Measurements from ENCODE around the gene TTC7B.

Gene TTC7B

DNA sequence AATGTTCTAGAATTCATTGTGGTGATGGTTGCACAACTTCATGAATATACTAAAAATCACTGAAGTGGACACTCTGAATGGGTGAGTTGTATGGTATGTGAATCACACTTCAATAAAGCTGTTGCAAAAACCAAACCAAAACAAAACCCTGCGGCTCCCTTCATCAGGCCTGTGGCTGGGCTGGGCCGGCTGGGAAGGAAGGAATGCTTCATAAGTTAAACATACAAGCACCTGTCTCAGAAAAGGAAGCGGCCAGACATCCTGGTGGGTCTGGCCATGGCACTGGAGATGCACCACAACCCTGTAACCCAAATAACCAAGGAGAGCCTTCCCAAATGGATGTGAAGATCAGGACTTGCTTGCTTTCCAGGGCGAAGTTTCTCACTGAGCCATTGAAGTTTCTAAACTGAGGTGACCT, 34.9 kb downstream of the TTC7B start:
- no peak for TF ChIP-seq GATA3 (IDR thresholded peaks at IDR 0.05; ENCODE audit: low read depth, low read length)
- TF ChIP-seq GATA2 (IDR thresholded peaks at IDR 0.05; ENCODE audit: low read depth, low read length): no peak

DNA sequence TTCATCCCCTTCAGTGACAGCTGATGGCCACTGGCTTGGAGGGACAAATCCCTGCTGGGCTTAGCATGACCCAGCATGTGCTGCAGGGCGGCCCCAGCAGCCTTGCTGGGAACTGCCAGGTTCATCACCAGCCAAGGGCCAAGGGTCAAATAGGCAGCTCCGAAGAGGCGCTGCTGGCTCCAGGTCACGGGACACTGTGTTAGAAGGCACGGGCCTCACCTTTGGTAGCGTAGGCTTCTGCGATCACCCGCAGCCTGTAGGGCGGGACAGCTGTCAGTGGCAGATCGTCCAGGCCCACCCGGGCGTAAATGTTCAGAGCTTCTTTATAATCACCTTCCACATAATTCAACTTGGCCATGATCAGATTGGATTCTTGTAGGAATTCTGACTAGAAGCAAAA, 35.7 kb downstream of the TTC7B start:
- TF ChIP-seq GATA2 (IDR thresholded peaks at IDR 0.05; ENCODE audit: low read depth, low read length) (no peak), GATA3 (IDR thresholded peaks at IDR 0.05; ENCODE audit: low read depth, low read length) (no peak)

DNA sequence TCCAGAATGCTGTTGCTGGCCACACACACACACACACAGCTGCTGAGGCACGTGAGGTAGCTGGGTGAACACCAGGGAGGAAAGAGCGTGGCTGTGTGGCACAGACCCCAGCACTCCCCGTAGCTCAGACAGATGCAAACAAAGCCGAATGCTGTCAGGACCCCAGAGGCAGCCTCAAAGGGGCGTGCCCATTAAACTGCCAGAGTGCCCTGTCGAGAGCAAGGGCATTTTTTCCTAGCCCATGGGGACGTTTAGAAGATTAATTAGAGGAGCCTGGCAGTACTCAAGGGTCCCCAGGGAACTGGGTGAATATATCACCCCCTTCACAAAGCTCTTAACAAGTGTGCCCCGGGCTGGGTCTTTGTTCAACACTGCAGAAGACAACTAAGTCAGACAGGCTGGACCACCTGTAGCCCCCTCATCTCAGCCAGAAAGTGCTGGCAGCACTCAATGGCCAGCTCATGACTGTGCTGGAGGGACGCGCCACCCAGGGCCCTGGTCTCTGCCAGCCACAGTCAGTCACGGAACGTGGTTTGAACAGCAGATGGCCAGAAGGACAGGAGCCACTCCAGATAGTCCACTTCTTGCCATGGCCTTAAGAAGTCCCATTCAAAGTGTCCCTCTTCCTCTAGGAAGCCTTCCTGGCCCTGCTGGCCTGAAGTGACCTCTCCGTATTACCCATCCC, 37.5 kb downstream of the TTC7B start:
- TF ChIP-seq GATA3 (IDR thresholded peaks at IDR 0.05; ENCODE audit: low read depth, low read length) (no peak), GATA2 (IDR thresholded peaks at IDR 0.05; ENCODE audit: low read depth, low read length) (no peak)

DNA sequence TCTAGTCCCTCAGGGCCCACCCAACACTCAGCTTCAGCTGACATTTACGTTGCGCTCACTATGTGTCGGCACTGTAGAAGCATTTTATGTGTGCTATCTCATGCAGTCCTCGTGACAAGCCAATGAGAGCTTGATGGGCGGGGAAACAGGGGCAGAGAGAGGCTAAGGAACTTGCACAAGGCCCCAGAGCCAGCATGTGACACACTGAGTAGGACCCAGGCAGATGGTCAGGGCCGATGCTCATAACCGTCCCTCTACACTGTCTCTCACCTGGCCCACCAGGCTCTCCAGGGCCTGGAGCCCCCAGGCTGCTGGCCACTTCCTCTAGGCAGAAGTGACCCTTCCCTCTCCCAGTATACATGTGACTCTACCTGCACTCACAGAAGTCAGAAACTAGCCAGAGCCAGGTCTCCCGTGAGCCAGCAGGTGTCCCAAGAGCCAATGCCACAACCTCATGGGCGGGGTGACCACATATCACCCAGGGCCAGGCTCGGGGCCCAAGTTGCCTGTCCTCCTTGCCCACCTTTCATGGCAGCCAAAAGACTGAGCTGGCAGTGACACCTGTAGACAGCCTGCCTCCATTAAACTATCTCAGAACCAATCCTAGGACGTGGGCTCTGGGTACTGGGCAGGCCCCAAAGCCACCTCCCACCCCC, 38.3 kb downstream of the TTC7B start:
- no peak for TF ChIP-seq GATA2 (IDR thresholded peaks at IDR 0.05; ENCODE audit: low read depth, low read length)
- TF ChIP-seq GATA3 (IDR thresholded peaks at IDR 0.05; ENCODE audit: low read depth, low read length): no peak

DNA sequence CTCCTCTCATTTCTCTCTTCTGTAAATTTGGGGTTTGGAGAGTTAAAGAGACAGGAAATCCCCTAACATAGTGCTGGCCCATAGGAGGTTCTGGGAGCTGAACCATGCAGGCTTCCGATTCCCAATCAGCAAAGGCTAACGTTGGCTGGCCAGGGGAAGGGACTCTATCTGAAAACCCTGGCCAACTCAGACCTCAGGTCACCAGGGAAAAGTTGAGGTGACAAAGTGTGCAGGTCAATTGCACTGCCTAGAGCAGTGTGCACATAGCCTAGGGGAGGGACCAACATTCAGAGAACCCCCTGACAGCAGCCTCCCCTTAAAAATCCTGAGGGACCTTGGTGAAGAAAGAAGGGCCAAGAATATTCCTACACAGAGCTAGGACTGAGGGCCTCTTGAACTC, 38.9 kb downstream of the TTC7B start:
- no peak for TF ChIP-seq GATA3 (IDR thresholded peaks at IDR 0.05; ENCODE audit: low read depth, low read length)

DNA sequence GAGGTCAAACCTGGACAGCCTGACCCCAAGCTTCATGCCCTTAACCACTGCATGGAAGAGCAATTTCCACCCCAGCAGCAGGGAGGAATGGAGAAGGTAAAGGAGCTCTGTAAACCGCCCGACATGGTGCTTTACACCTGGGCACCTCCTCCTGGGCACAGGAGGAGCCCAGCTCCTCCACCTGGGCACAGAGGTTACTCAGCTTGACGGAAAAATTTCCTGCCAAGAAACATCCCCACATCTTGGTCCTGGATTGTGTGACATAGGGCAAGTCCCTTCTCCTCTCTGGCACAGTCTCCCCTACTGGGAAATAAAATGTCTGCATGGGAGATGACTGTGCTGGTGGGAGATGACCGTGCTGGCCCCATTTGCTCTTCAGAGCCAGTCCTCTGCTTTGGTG, 40.8 kb downstream of the TTC7B start:
- TF ChIP-seq GATA3 (IDR thresholded peaks at IDR 0.05; ENCODE audit: low read depth, low read length): no peak
- no peak for TF ChIP-seq GATA2 (IDR thresholded peaks at IDR 0.05; ENCODE audit: low read depth, low read length)

DNA sequence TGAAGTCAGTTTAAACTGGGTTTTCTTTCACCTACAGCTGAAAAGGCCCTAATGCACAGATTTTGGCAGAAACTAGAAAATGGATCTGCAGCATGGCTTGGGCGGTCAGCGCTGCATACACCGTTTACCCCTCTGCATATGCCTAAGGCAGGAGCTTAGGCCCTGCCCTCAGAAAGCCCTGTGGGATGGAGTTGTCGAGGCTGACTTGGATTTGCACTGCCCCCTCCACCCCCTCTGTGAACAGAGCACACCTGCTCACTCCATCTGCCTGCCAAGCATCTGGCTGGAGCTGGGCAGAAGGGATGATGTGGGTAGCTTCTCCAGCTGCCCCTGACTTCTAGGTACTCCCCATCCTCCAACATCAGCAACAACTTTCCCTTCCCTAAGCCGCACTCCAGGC, 41.9 kb downstream of the TTC7B start:
- TF ChIP-seq GATA2 (IDR thresholded peaks at IDR 0.05; ENCODE audit: low read depth, low read length): no peak
- TF ChIP-seq GATA3 (IDR thresholded peaks at IDR 0.05; ENCODE audit: low read depth, low read length): no peak

DNA sequence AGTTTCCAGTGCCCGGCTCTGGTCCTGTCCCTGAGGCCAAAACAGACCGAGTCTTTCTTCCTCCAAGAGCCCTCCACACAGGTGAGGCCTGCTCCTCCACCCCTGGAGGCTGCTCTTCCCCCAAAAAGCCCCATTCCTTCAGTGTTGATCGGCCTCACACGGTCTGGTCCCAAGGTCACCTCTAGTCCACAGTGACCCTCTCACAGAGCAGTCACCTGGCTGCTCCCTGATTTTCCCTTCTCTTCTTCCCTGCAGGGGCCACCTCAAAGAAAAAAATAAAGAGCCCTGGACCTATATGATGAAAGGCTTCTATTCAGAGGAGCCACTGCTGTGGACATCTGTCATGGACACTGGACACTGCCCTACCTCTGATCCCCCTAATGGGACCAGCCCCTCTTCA, 42.5 kb downstream of the TTC7B start:
- TF ChIP-seq GATA3 (IDR thresholded peaks at IDR 0.05; ENCODE audit: low read depth, low read length): no peak
- no peak for TF ChIP-seq GATA2 (IDR thresholded peaks at IDR 0.05; ENCODE audit: low read depth, low read length)

DNA sequence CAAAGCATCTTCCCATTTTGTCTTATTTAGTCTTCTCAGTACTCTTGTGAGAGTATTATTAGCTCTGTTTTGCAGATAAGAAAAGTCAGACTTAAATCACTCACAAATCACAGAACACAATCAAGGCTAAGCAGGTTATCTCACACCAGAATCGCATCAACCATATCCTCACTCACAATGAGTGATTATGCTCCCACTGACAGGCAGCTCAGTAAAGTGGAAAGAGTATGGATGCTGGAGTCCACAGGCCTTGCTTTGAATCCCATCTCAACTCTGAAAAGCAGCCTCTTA, 43.1 kb downstream of the TTC7B start:
- TF ChIP-seq GATA3 (IDR thresholded peaks at IDR 0.05; ENCODE audit: low read depth, low read length) (no peak), GATA2 (IDR thresholded peaks at IDR 0.05; ENCODE audit: low read depth, low read length) (peak; percentile 57)

DNA sequence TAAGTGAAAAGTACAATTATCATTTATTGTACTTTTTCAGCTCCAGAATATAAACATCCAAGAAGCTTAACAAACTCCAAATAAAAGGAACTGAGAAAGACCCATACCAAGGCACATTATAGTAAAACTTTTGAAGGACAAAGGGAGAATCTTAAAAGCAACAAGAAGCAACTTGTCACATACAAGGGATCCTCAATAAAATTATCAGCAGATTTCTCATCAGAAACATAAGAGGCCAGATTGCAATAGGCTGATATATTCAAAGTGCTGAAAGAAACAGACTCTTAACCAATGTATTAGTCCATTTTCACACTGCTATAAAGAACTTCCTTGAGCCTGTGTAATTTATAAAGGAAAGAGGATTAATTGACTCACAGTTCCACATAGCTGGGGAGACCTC, 48.3 kb downstream of the TTC7B start:
- TF ChIP-seq GATA3 (IDR thresholded peaks at IDR 0.05; ENCODE audit: low read depth, low read length) (no peak), GATA2 (IDR thresholded peaks at IDR 0.05; ENCODE audit: low read depth, low read length) (no peak)

DNA sequence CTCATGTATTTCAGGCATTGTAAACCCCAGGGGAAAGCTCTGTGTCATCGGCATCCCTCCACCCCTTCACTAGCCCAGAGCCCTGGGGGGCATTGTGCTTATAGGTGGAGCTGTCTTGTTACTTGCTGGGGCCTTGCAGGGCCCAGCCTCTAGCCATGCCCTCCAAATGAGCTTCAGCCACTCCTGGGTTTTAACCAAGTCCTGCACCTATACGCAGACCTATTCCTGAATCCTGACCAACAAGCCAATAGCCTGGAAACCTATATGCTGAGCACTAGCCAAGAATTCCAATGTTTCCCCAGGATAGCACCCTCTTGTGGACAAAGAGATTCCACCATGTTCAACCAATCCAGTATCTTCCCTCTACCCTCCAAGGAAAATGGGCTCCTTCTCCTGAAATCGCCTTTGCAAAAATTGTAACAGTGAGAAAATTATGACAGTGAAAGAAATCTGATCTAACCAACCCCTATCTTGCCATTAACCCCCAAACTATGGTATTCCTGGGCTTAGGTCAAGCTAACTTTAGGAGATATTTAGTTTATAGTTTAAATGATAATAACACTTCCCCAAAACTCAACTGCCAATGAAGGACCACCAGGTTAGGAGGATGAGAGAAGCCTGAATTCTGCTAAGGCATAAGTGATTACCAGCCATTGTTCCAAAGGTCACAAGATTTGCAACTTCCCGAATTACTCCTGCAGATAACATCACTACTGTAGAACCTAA, 55.5 kb downstream of the TTC7B start:
- TF ChIP-seq GATA3 (IDR thresholded peaks at IDR 0.05; ENCODE audit: low read depth, low read length) (no peak), GATA2 (IDR thresholded peaks at IDR 0.05; ENCODE audit: low read depth, low read length) (no peak)

DNA sequence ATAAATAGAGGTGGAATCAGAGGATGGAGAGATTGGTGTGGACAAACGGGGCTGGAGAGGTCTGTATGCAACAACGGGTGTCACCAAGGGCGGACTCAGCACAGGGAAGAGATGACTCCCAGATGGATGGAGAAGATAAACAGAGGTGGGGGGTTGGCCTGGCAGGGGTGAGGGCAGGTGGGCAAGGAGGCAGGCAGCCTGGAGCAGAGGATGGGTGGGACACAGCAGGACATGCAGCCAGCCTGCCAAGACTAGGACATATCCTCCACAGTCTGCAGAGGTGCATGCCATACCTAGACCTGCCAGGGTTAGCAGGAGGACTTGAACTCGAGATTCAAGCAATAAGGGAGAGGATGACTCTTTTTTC, 56.2 kb downstream of the TTC7B start:
- no peak for TF ChIP-seq GATA3 (IDR thresholded peaks at IDR 0.05; ENCODE audit: low read depth, low read length)
- no peak for TF ChIP-seq GATA2 (IDR thresholded peaks at IDR 0.05; ENCODE audit: low read depth, low read length)

DNA sequence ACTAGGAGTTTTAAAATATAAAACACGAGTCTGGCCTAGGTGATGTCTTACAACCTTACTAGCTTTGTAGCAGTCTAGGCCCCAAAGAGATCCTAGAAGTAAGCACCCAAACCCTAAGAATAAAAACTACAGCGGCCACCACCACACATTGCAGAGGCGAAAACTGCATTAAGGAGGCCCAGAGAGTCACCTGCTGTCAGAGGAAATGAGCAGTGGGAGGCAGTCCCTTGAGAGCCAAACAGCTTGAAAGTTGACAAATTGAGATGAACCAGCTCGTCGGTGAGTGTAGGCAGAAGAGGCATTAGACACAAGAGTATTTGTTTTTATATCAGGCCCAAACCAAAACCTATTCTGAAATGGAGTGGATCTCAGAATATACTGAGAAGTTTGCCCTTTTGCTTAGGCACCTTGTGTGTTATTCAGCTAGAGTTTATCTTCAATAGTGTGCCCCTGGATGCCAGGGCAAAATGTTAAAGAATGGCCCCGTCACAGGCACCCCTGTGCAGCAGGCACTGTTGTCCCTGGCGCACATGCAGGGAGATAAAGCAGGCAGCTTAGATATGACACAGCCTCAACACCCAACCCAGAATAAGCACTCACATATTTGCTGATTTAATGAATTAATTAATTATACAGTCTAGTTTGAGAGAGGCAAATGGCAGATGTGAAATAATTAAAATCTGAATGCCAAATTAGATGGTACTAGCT, 56.7 kb downstream of the TTC7B start:
- TF ChIP-seq GATA2 (IDR thresholded peaks at IDR 0.05; ENCODE audit: low read depth, low read length) (no peak), GATA3 (IDR thresholded peaks at IDR 0.05; ENCODE audit: low read depth, low read length) (no peak)

DNA sequence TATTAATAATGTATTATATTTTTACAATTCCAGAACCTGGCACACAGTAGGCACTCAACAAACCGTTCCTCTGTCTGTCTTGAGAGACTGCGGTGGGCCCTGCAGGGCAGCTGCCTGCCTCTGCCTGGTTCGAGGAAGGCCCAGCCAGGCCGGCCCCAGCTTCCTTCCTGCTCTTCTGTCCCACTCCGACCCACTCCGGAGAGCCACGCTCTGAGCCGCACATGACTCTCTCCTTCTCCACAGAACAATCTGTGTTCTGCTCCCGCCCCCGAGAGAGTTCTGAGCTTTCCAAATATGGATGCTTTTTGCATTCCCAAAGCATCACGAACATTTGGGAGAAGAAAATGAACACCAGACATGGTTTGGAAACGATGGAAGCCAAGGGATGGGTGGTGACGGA, 57.3 kb downstream of the TTC7B start:
- TF ChIP-seq GATA2 (IDR thresholded peaks at IDR 0.05; ENCODE audit: low read depth, low read length) (no peak), GATA3 (IDR thresholded peaks at IDR 0.05; ENCODE audit: low read depth, low read length) (no peak)
